Daoy (cell line): ENCODE results near the gene HAUS8. TPM values are rescaled to one million over a fixed set of nuclear protein-coding genes. Genes with fewer than 3 reads are reported as not detected.
"Not testable (repeated sequence)": the region's sequence is repeated elsewhere in the genome, so short reads cannot be mapped to it uniquely, and the experiment has no call there.

Source experiments
- DNase-seq: peaks from one replicate; pipeline ENCODE4 v3.0.0-alpha.2; 2015; ENCODE audit warnings: low read depth
- total RNA-seq: library from RNA; depleted of rRNA; stranded (reverse); fragments of >200 nt; shearing (Covaris generic); gene quantifications from 2 replicates; pipeline ENCODE4 v1.2.3, GENCODE V29; 2014

HAUS8 gene
- total RNA-seq, 1 experiment from 2014 or later: 17.5 TPM

DNA sequence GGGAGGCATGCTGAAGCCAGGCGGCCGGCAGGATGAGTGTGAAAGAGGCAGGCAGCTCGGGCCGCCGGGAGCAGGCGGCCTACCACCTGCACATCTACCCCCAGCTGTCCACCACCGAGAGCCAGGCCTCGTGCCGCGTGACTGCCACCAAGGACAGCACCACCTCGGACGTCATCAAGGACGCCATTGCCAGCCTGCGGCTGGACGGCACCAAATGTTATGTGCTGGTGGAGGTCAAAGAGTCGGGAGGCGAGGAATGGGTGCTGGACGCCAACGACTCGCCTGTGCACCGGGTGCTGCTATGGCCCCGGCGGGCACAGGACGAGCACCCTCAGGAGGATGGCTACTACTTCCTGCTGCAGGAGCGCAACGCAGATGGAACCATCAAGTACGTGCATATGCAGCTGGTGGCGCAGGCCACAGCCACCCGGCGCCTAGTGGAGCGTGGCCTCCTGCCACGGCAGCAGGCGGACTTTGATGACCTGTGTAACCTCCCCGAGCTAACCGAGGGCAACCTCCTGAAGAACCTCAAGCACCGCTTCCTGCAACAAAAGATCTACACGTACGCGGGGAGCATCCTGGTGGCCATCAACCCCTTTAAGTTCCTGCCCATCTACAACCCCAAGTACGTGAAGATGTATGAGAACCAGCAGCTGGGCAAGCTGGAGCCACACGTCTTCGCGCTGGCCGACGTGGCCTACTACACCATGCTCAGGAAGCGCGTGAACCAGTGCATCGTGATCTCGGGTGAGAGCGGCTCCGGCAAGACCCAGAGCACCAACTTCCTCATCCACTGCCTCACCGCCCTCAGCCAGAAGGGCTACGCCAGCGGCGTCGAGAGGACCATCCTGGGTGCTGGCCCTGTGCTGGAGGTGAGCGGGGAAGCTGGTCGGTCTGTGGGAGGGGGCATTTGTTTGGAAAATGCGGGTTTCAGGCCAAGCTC is 26.7 kb upstream of the HAUS8 start:
- DNase-seq: no peak

DNA sequence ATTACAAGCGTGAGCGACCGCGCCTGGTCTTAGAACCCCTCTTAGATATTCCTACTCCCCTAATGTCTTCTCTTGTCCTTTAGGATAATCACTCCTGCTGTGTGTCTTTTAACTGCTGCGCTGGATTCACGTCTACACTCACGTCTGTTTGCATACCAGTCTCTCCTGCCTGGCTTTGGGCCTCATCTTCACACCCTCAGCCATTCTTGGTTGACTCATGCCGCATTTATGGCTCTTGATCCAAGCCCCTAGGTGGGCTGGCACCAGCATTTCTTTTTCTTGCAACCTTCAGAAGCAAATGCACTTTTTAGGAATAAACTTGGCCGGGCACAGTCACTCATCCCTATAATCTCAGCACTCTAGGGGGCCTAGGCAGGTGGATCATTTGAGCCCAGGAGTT is 23.1 kb upstream of the HAUS8 start:
- DNase-seq: no peak

DNA sequence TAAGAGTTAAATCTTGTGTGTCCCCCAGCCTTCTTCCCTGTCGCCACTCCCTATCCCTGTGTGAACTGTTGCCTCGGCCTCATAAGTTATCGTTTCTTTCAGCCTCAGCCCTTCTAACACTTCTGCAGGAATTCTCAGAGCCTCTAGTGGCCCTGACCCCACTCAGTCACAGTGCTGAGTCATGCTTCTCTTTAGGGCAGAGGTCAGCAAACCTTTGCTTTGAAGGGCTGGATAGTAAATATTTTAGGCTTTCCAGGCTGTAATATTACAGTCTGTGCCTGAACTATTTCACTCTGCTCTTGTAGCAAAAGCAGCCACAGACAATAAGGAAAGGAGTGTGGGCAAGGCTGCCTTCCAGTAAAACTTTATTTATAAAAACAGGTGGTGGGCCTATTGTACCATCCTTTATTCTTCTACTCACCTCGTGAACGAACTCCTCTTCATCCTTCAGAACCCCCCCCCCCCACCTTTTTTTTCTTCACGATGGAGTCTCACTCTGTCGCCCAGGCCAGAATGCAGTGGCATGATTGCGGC is 22.4 kb upstream of the HAUS8 start:
- DNase-seq: peak; percentile 49

DNA sequence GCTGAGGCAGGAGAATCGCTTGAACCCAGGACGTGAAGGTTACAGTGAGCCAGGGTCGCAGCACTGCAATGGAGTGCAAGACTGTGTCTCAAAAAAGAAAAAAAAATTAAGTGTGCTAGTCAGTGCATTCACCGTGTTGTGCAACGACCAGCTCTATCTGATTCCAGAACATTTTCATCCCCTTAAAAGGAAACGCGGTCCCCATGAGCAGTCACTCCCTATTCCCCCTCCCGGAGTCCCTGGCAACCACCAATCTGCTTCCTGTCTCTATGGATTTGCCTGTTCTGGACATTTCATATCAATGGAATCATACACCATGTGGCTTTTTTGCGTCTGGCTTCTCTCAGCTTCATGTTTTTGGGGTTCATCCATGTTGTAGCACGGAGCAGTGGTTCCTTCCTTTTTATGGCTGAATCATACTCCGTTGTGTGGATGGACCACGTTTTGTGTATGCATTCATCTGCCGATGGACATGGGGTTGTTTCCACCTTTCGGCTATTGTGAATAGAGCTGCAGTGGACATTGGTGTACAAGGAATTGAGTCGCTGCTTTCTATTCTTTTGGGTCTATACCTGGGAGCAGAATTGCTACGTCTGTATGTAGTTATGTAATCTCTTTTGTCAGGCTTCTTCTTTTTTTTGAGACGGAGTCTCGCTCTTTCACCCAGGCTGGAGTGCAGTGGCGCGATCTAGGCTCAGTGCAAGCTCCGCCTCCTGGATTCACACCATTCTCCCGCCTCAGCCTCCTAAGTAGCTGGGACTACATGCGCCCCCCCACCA is 20.1 kb upstream of the HAUS8 start:
- no peak for DNase-seq

DNA sequence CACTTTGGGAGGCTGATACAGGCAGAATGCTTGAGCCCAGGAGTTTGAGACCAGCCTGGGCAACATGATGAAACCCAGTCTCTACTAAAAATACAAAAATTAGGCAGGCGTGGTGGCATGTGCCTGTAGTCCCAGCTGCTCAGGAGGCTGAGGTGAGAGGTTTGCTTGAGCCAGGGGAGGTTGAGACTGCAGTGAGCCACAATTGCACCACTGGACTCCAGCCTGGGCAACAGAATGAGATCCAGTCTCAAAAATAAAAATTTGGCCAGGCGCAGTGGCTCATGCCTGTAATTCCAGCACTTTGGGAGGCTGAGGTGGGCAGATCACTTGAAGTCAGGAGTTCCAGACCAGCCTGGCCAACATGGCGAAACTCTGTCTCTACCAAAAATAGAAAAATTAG is 19.4 kb upstream of the HAUS8 start:
- DNase-seq: not testable (repeated sequence)

DNA sequence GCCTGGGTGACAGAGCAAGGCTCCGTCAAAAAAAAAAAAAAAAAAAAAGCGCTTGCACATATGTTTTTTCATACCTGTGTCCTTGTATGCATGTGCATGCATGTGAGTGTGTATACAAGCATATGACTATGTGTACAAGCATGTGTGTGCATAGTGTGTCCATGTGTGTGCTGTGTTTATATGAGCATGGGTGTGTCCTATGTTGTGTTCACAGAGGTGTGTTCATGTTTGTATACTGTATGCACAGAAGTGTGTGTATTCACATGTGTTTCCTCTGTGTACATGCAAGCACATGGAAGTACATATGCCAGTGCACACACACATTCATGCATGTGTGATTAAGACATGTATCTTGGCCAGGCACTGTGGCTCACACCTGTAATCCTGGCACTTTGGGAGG is 17.4 kb upstream of the HAUS8 start:
- DNase-seq: no peak

DNA sequence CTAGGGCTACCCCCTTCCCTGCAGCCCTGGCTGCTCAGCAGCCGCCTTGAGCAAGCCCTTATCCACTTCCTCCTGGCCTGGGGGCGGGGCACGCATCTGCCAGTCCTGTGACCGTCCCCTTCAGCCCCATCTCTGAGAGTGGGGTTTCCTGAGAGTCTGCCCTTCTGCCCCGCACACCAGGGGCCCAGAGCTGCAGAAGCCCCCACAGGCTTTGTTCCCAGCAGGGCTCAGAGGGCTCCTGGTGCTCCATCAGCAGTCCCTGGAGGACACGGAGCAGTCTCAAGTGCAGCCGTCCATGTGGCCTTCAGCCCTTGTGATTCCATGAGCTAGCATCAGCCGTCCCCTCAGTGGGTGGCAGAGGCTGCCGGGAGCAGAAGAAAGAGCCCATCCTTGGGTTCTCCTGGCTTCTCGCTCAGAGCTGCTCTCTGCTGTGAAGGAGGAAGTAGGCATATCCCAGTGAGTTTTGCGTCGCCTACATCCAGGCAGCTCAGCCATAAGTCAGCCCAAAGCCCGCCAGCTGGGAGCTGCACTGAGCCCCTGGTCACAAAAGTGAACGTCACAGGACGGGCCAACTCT is 16.6 kb upstream of the HAUS8 start:
- DNase-seq: no peak

DNA sequence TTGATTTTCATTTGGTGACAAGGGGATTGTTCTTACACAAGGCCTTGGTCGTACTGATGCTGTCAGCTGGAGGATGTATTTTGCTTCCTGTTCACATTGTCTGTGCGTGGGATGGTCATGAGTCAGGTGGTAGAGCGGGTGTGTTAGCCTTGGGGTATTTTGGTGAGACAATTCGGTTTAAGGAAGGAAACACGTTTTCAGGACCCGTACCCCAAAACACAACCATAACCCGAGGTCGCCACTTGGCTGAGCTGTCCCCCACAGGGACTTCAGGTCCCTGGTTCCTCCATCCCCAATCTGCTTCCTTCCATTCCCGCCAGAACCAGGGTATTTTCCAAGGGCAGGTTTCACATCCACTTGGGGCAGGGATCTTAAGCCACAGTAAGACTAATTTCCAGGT is 15.3 kb upstream of the HAUS8 start:
- peak; percentile 43 for DNase-seq

DNA sequence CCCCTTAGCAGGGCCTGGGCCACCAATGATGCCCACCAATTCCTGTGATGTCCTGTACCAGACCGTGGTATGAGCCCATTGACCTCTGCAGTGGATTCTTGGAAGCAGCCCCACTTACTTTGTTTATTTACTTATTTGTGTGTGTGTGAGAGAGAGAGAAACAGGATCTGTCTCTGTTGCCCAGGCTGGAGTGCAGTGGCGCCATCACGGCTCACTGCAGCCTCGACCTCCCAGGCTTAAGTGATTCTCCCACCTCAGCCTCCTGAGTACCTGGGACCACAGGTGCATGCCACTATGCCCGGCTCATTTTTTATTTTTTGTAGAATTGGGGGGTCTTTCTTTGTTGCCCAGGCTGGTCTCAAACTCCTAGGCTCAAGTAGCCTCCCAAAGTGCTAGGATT is 13.3 kb upstream of the HAUS8 start:
- no peak for DNase-seq

DNA sequence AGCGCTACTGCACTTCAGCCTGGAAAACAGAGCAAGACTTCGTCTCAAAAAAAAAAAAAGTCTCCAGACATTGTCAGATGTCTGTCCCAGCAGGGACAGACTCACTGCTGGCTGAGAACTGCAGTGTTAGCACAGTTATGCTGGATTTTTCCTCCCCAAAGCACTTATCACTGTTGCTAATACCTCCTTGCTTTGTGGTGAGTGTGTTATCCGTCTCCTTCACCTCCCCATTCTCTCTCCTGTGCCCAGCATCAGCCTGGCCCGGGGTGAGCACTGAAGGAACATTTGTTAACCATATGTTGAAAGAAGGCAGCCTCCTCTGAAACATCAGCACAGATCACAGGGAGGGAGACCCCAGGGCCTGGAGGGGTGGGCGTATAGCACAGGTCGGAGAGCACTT is 11.6 kb upstream of the HAUS8 start:
- DNase-seq: no peak

DNA sequence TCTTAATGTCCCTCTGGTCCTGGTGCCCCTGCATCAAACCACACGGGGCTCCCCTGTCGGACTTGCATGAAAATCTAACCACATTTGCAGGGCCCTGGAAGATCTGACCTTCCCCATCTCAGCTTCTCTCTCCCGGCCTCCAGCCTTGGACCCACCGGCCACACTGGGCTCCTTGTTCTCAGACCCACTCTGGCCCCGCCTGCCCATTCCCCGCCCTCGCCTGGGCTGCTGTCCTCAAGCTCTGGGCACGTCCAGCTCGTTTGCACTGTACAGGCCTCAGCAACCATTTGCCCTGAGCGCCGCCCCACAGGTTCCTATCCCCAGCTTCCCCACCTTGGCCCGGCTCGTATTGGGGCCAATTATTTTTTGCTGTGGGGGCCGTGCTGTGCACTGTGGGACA is 10.9 kb upstream of the HAUS8 start:
- DNase-seq: no peak

DNA sequence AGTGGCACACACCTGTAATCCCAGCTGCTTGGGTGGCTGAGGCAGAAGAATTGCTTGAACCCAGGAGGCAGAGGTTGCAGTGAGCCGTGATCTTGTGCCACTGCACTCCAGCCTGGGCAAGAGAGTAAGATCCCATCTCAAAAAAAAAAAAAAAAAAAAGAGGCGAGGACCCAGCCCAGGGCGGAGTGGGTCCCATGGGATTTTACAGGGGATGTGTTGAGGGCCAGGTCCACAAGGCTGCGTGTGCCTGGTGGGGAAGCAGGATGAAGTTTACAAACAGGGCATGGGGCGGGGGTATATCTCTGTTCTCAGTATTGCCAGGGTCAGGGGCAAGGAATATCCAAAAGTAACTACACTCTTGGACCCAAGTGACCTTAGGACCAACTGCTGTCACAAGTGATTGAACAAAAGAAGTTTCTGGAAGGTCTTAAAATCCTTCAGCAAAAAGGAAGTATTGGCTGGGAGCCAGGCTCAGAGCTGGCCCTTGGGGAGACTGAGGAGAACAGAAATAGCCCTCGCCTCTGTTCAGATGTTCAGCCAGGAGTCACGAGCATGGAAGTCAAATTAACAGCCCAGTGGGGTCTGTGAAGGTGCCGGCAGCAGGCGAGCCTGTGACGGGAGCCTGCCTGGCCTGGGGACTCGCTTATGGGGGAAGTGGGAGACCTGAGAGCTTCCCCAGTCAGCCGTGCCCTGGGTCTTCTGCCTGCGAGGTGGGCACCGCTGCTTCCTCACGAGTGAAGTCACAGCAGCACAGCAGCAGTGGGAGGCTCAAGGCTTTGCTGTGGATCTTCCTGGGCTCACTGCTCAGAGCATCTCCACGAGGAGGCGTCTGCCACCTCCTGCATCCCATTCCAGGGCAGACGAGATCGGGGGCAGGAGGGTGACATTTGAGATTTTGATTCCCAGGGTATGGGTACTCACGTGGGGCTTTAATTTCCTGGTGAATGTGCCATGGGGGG is 6.7 kb upstream of the HAUS8 start:
- no peak for DNase-seq

DNA sequence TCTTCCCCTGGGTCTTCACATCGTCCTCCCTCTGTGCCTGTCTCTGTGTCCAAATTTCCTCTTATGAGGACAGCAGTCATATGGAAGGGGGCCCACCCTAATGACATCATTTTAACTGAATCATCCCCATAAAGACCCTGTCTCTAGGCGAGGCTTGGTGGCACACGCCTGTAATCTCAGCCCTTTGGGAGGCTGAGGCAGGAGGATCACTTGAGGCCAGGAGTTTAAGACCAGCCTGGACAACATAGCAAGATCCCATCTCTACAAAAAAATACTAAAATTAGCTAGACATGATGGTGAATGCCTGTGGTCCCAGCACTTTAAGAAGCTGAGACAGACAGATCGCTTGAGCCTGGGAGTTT is 5.2 kb upstream of the HAUS8 start:
- DNase-seq: no peak

DNA sequence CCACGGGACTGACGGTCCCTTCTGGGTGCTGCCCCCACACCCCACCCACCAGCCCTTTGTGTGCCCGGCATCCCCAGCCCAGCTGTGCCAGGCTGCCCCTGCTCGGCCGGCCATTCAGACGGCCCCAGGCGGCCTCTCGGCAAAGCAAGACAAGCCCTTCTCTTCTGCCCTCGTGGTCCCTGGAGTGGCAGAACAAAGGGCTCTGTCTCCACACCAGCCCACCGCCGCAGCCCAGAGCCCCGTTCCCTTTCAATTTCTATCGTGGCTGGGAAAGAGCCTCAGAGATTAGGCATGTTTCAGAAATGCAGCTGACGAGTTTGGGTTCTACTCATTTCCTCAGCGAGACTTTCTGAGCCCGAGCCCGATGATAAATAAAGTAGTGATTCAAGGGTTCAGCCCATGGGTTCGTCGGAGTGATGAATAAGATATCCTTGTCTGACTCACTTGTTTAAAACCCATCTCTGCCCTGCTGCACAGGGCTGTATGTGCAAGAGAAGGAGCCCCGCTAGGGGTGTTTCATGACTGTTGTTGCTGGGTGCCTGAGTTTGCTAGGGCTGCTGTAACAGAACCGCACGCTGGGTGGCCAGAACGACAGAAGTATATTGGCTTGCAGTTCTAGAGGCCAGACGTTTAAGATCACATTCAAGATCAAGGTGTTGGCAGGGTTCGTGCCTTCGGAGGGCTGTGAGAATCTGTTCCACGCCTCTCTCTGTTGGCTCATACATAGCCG is 4.6 kb upstream of the HAUS8 start:
- peak; percentile 96 for DNase-seq

DNA sequence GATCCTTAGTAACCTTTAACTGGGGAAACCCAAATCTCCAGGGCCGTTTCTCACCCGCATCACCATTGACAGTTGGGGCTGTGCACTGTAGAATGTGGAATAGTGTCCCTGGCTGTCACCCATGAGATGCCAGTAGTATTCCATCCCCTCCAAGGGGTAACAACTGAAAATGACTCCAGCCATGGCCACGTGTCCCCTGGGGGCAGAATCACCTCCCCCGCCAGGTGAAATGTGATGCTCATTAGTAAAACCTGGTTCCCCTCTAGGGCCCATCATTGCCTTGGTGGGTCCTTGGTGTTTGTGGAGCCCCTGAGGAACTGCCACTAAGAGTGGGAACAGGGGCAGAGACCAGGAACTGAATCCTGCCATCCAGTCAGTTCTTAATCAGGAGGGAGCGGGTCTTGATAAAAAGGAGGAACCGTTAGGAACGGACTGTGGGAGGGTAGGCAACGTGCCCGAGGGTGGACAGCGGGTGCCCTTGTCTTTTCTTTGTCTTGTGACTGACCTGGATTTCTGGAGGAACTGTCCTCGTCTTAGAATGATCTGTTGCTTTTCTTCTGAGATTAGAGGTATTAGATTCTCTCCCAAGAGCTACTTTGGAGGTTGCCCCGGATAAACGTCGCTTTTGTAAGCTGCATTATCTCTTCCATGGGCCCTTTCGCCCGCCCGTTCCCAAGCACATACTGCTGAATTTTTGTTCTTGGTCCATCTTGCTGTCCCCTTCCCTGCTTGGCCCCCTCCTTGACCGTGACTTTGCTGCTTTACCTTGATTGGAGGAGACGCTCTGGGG is 3.9 kb upstream of the HAUS8 start:
- no peak for DNase-seq

DNA sequence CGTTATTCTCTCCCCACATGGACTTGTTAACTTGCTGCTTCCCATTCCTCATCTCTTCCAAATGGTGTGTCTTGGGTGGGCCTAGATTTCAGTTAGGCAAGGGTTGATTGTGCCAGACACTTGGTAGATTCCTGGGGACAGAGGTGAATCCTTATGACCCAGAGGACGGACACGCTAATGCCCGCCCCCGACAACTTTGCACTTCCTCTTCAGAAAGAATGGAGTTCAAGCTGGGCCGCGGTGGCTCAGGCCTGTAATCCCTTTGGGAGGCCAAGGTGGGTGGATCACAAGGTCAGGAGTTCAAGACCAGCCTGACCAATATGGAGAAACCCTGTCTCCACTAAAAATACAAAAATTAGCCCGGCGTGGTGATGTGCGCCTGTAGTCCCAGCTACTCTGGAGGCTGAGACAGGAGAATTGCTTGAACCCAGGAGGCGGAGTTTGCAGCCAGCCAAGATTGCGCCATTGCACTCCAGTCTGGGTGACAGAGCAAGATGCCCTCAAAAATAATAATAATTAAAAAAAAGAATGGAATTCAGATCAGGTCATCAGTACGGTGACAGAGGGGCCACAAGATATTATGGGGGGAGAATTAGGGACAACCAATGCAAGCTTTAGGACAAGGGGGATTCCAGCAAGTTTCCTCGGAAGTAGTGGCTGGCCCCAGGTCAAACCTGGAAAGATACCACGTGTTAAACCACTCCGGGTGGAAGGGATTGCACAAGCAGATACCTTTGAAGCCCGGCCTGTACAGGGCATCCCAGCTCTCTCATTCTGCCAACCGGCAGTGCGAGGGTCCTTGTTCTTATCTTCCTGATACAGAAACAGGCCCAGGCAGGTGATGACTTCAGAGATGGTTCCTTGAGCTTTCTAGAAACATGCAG is 3.0 kb upstream of the HAUS8 start:
- no peak for DNase-seq

DNA sequence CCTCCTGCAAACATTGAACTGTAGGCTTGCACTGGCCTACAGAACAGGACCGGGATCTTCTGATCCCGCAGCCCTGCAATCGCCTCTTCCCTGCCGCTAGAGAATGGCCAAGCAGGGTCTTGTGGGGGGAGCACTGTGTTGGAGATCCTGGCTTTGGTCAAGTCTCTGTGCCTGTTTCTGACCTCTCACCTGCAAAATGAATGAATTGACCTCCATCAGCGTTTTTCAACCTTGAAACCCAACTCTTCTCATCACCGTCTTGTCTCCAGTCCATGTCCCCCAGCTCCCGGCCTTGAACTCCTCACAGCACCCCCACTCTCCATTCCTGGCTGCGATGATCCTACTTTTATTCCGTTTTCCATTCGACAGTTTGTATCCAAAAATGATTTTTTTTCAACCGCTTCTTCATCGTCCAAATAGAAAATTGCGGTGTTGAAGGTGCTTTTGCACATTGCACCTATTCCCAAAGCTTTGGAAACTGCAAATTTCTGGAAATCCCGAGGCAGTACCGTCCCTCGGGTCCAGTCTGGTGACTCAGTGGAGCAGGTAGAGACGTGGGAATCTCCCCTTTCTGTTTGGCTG is 2.3 kb upstream of the HAUS8 start:
- no peak for DNase-seq

DNA sequence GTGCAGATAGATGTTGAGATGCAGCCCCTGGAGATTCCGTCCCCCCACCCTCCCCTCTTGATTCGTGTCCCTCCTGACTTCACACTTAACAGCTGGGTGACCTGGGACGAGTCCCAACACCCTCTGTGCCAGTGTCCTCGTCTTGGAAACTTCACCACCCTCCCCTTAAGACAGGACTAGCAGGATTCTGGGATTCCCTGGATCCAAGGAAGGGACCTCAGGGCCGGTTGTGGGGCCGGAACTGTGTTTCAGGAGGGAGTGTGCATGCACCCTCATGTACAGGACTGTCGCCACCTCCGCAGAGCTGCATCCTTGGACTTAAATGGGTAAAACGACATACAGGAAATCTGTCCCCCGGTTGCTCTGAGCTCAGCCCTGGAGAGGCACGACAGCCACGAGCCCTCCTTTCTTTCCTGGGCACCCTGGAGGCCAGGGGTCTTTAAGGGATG is 1.3 kb upstream of the HAUS8 start:
- DNase-seq: peak; percentile 21
